Neural cell (in vitro differentiated cells): ENCODE measurements around the gene CPEB1. TPM values are rescaled to one million over a fixed set of nuclear protein-coding genes. Genes with fewer than 3 reads are reported as not detected.

Experiments used
- H2AFZ ChIP-seq: fragments of 200-600, 300-800 bp; sonication (generic), shearing (Covaris generic); 2 replicates; pipeline ENCODE4 v1.6.0; 2014; ENCODE audit warnings: low read depth, mild to moderate bottlenecking, antibody characterized with exemption, low read length, moderate library complexity
- H3F3A ChIP-seq: fragments of 200-600 bp; shearing (Covaris generic); 2 replicates; pipeline ENCODE4 v1.6.1; 2016; ENCODE audit warnings: mild to moderate bottlenecking, moderate library complexity, mixed read lengths, antibody characterized with exemption, low read length; ENCODE audit not compliant: insufficient read depth, poor library complexity, severe bottlenecking
- H3K27ac ChIP-seq: fragments of 200-600, 300-800 bp; sonication (generic), shearing (Covaris generic); 2 replicates; pipeline ENCODE4 v1.5.1; 2014; ENCODE audit warnings: mild to moderate bottlenecking, low read length, moderate library complexity
- H3K27me3 ChIP-seq: fragments of 300-800, 200-600 bp; sonication (generic), shearing (Covaris generic); 2 replicates; pipeline ENCODE4 v1.6.0; 2014; ENCODE audit warnings: mild to moderate bottlenecking, low read depth, low read length, moderate library complexity; ENCODE audit not compliant: insufficient read depth
- H3K36me3 ChIP-seq: fragments of 300-800, 200-600 bp; sonication (generic), shearing (Covaris generic); 2 replicates; pipeline ENCODE4 v1.5.1; 2014; ENCODE audit warnings: mild to moderate bottlenecking, antibody characterized with exemption, low read length, moderate library complexity; ENCODE audit not compliant: insufficient read depth
- H3K4me2 ChIP-seq: fragments of 300-800, 200-600 bp; sonication (generic), shearing (Covaris generic); 2 replicates; pipeline ENCODE4 v1.6.0; 2014; ENCODE audit warnings: mild to moderate bottlenecking, low read length
- H3K4me3 ChIP-seq: fragments of 300-800, 200-600 bp; sonication (generic), shearing (Covaris generic); 2 replicates; pipeline ENCODE4 v1.5.1; 2014; ENCODE audit warnings: mild to moderate bottlenecking, low read length, moderate library complexity
- H3K79me2 ChIP-seq: fragments of 200-600 bp; shearing (Covaris generic); replicated peaks from 2 replicates; pipeline ENCODE4 v1.6.0; 2014; ENCODE audit warnings: mild to moderate bottlenecking, low read length, moderate library complexity; ENCODE audit not compliant: insufficient read depth
- H3K9ac ChIP-seq: fragments of 300-800, 200-600 bp; sonication (generic), shearing (Covaris generic); 2 replicates; pipeline ENCODE4 v1.6.1; 2016; ENCODE audit warnings: mild to moderate bottlenecking, low read length, mixed read lengths
- H3K9me2 ChIP-seq: fragments of 200-600 bp; shearing (Covaris generic); 2 replicates; pipeline ENCODE4 v1.6.1; 2016; ENCODE audit warnings: mild to moderate bottlenecking, low read length, mixed read lengths; ENCODE audit not compliant: insufficient read depth
- H3K9me3 ChIP-seq: fragments of 200-600, 300-800 bp; sonication (generic), shearing (Covaris generic); 2 replicates; pipeline ENCODE4 v1.6.1; 2016; ENCODE audit warnings: mild to moderate bottlenecking, mixed run types, low read length, moderate library complexity, mixed read lengths
- H4K20me1 ChIP-seq: fragments of 200-600 bp; shearing (Covaris generic); 2 replicates; pipeline ENCODE4 v1.6.1; 2016; ENCODE audit warnings: mild to moderate bottlenecking, mixed run types; ENCODE audit not compliant: insufficient read depth
- CTCF ChIP-seq: fragments of 450-650 bp; IDR thresholded peaks from 2 replicates; pipeline ENCODE4 v1.5.1; 2014; ENCODE audit warnings: antibody characterized with exemption, mild to moderate bottlenecking, moderate library complexity; ENCODE audit not compliant: poor library complexity, severe bottlenecking
- EP300 ChIP-seq: fragments of 450-650 bp; conservative IDR thresholded peaks from 2 replicates; pipeline ENCODE4 v1.6.1; 2014; ENCODE audit warnings: antibody characterized with exemption, mild to moderate bottlenecking, moderate library complexity; ENCODE audit not compliant: poor library complexity, severe bottlenecking
- EZH2 ChIP-seq: fragments of 200-600, 300-800 bp; shearing (Covaris generic), sonication (generic); IDR thresholded peaks from 2 replicates; pipeline ENCODE4 v1.6.1; 2014; ENCODE audit warnings: antibody characterized with exemption, low read length, borderline replicate concordance, mild to moderate bottlenecking; ENCODE audit not compliant: insufficient read depth, poor library complexity, severe bottlenecking
- MXI1 ChIP-seq: fragments of 450-650 bp; conservative IDR thresholded peaks from 2 replicates; pipeline ENCODE4 v1.6.1; 2014; ENCODE audit warnings: antibody characterized with exemption, mild to moderate bottlenecking; ENCODE audit not compliant: poor library complexity, severe bottlenecking
- POLR2AphosphoS5 ChIP-seq: IDR thresholded peaks from 2 replicates; pipeline ENCODE4 v1.6.1; 2012
- RAD21 ChIP-seq: fragments of 450-650 bp; conservative IDR thresholded peaks from 2 replicates; pipeline ENCODE4 v1.6.1; 2014; ENCODE audit warnings: antibody characterized with exemption, mild to moderate bottlenecking, moderate library complexity
- REST ChIP-seq: IDR thresholded peaks from 2 replicates; pipeline ENCODE4 v1.6.1; 2012; ENCODE audit warnings: borderline replicate concordance
- SMC3 ChIP-seq: fragments of 450-650 bp; conservative IDR thresholded peaks from 2 replicates; pipeline ENCODE4 v1.6.1; 2014; ENCODE audit warnings: antibody characterized with exemption, mild to moderate bottlenecking, moderate library complexity; ENCODE audit not compliant: poor library complexity
- TAF1 ChIP-seq: IDR thresholded peaks from 2 replicates; pipeline ENCODE4 v1.6.1; 2012; ENCODE audit warnings: low read depth
- polyA plus RNA-seq: library from polyadenylated mRNA; depleted of rRNA; stranded (reverse); fragments of >200 nt; gene quantifications from 2 replicates; pipeline ENCODE4 v1.2.3, GENCODE V29; 2014

The CPEB1 gene
- polyA plus RNA-seq, 1 donor from 2014 or later, result 0.61 TPM

GRCh38 chr15:82643992-82644391 lies 3.2 kb downstream of the CPEB1 start:
- Histone ChIP-seq H4K20me1 (no peaks in the 10 kb centered on the region), H3K36me3 (no peaks in the 10 kb centered on the region), H3K9me3 (no peaks in the 10 kb centered on the region), H3K27ac (no peak overlapping the region), H3F3A (no peaks in the 10 kb centered on the region), H3K79me2 (no peaks in the 10 kb centered on the region), H3K4me2 (no peak overlapping the region), H2AFZ (no peak overlapping the region), H3K27me3 (peaks cover 54% of the 10 kb centered on the region), H3K4me3 (no peak overlapping the region), H3K9me2 (no peaks in the 10 kb centered on the region), H3K9ac (no peak overlapping the region)
- TF ChIP-seq POLR2AphosphoS5, result no peak
- no peak for TF ChIP-seq SMC3
- no peak for TF ChIP-seq EZH2
- TF ChIP-seq RAD21, result no peak
- TF ChIP-seq MXI1, result no peak
- no peak for TF ChIP-seq EP300
- no peak for TF ChIP-seq TAF1
- no peak for TF ChIP-seq REST
- no peak for TF ChIP-seq CTCF

- H3K4me2 ChIP-seq, result no peak overlapping the region
- H3K4me3 ChIP-seq, result no peak overlapping the region
- no peak overlapping the region for H2AFZ ChIP-seq
- H3K9me3 ChIP-seq, result no peaks in the 10 kb centered on the region
- H3K9ac ChIP-seq, result no peak overlapping the region
- no peaks in the 10 kb centered on the region for H3K9me2 ChIP-seq
- no peak for TF ChIP-seq TAF1
- no peak for TF ChIP-seq POLR2AphosphoS5
- TF ChIP-seq RAD21, result no peak
- TF ChIP-seq SMC3, result no peak
- no peak for TF ChIP-seq MXI1
- TF ChIP-seq REST, result no peak
- no peak for TF ChIP-seq CTCF
- TF ChIP-seq EZH2, result no peak
- no peak for TF ChIP-seq EP300
- peaks cover 44% of the 10 kb centered on the region for H3K27me3 ChIP-seq
- H3K79me2 ChIP-seq, result no peaks in the 10 kb centered on the region
- H3K27ac ChIP-seq, result no peak overlapping the region
- H3F3A ChIP-seq, result no peaks in the 10 kb centered on the region
- no peaks in the 10 kb centered on the region for H3K36me3 ChIP-seq
- H4K20me1 ChIP-seq, result no peaks in the 10 kb centered on the region
Measured at GRCh38 chr15:82642656-82643055, 4.5 kb downstream of the CPEB1 start.
